WTC11 (cell line): Measurements from ENCODE around the gene TFAP2E. TPM values are rescaled to one million over a fixed set of nuclear protein-coding genes. Genes with fewer than 3 reads are reported as not detected.

Experiments used
- ATAC-seq: fragments of 200-7000 bp; cut with Tn5 transposase; 2 replicates; pipeline ENCODE4 v1.10.0; 2021; ENCODE audit warnings: mild to moderate bottlenecking, moderate library complexity
- CTCF ChIA-PET: fragments of 300-600 bp; sonication (Branson Sonifier 250); formaldehyde crosslinking; loops from one replicate; lab custom pipeline; 2021; ENCODE audit warnings: antibody characterized with exemption; lab: Charles Lee
- POLR2A ChIA-PET: fragments of 350-600 bp; sonication (Branson Sonifier 250); formaldehyde crosslinking; loops from one replicate; lab custom pipeline; 2021; ENCODE audit warnings: antibody characterized with exemption; lab: Charles Lee
- DNase-seq: peaks from one replicate; pipeline ENCODE4 v3.0.0; 2021; ENCODE audit warnings: low spot score
- H3K27ac Mint-ChIP-seq: 2 replicates; pipeline ENCODE4 v1.8.0; 2021; ENCODE audit warnings: mixed read lengths
- H3K27me3 Mint-ChIP-seq: 2 replicates; pipeline ENCODE4 v1.8.0; 2021; ENCODE audit warnings: low read depth, mild to moderate bottlenecking, moderate library complexity, mixed read lengths
- H3K36me3 Mint-ChIP-seq: 2 replicates; pipeline ENCODE4 v1.8.0; 2021; ENCODE audit warnings: mixed read lengths
- H3K4me1 Mint-ChIP-seq: 2 replicates; pipeline ENCODE4 v1.8.0; 2022; ENCODE audit warnings: mixed read lengths
- H3K4me3 Mint-ChIP-seq: 2 replicates; pipeline ENCODE4 v1.8.0; 2021; ENCODE audit warnings: mild to moderate bottlenecking, moderate library complexity, mixed read lengths
- H3K9me3 Mint-ChIP-seq: 2 replicates; pipeline ENCODE4 v1.8.0; 2021; ENCODE audit warnings: mixed read lengths
- ATF2 ChIP-seq: sonication (generic); formaldehyde crosslinking; IDR thresholded peaks from 2 replicates; pipeline ENCODE4 v1.8.1; 2022; ENCODE audit warnings: low read depth, missing genetic modification reagents, borderline replicate concordance
- CREB1 ChIP-seq: sonication (generic); formaldehyde crosslinking; IDR thresholded peaks from 2 replicates; pipeline ENCODE4 v1.8.0; 2023; ENCODE audit warnings: mild to moderate bottlenecking, missing genetic modification reagents
- CTCF ChIP-seq: fragments of 200-600 bp; IDR thresholded peaks from 2 replicates; pipeline ENCODE4 v1.8.0; 2022; ENCODE audit warnings: antibody characterized with exemption
- ELF4 ChIP-seq: sonication (generic); formaldehyde crosslinking; IDR thresholded peaks from 2 replicates; pipeline ENCODE4 v1.8.1; 2022; ENCODE audit warnings: low read depth, mild to moderate bottlenecking, moderate library complexity, missing genetic modification reagents
- FOXJ3 ChIP-seq: sonication (generic); formaldehyde crosslinking; IDR thresholded peaks from 2 replicates; pipeline ENCODE4 v1.9.0; 2021; ENCODE audit warnings: missing genetic modification reagents, mild to moderate bottlenecking, borderline replicate concordance
- FOXP1 ChIP-seq: sonication (generic); formaldehyde crosslinking; IDR thresholded peaks from 2 replicates; pipeline ENCODE4 v1.8.0; 2022; ENCODE audit warnings: missing genetic modification reagents, mild to moderate bottlenecking, moderate library complexity, borderline replicate concordance
- GRHL2 ChIP-seq: fragments of 250-450 bp; sonication (Bioruptor Pico); IDR thresholded peaks from 2 replicates; pipeline ENCODE4 v1.8.0; 2022; ENCODE audit warnings: mild to moderate bottlenecking, moderate library complexity; ENCODE audit not compliant: insufficient replicate concordance, severe bottlenecking
- JAZF1 ChIP-seq: fragments of 250-450 bp; sonication (Bioruptor Pico); IDR thresholded peaks from 2 replicates; pipeline ENCODE4 v1.9.0; 2021; ENCODE audit warnings: moderate library complexity, mild to moderate bottlenecking, inconsistent platforms
- NFYB ChIP-seq: sonication (generic); formaldehyde crosslinking; conservative IDR thresholded peaks from 2 replicates; pipeline ENCODE4 v1.8.0; 2022; ENCODE audit warnings: low read depth, missing genetic modification reagents
- OVOL2 ChIP-seq: fragments of 250-450 bp; sonication (Bioruptor Pico); IDR thresholded peaks from 2 replicates; pipeline ENCODE4 v1.9.0; 2021; ENCODE audit warnings: mild to moderate bottlenecking, borderline replicate concordance
- RELA ChIP-seq: sonication (generic); formaldehyde crosslinking; IDR thresholded peaks from 2 replicates; pipeline ENCODE4 v1.8.1; 2022; ENCODE audit warnings: missing genetic modification reagents, mild to moderate bottlenecking, borderline replicate concordance
- SMAD4 ChIP-seq: sonication (generic); formaldehyde crosslinking; IDR thresholded peaks from 2 replicates; pipeline ENCODE4 v1.8.0; 2022; ENCODE audit warnings: mild to moderate bottlenecking, missing genetic modification reagents
- TCF7 ChIP-seq: sonication (generic); formaldehyde crosslinking; IDR thresholded peaks from 2 replicates; pipeline ENCODE4 v1.8.0; 2022; ENCODE audit warnings: mild to moderate bottlenecking, low read depth, missing genetic modification reagents, moderate library complexity
- TP53 ChIP-seq: sonication (generic); formaldehyde crosslinking; IDR thresholded peaks from 2 replicates; pipeline ENCODE4 v1.8.1; 2023; ENCODE audit warnings: mild to moderate bottlenecking, missing genetic modification reagents
- ZNF232 ChIP-seq: sonication (generic); formaldehyde crosslinking; IDR thresholded peaks from 2 replicates; pipeline ENCODE4 v1.8.0; 2022; ENCODE audit warnings: mild to moderate bottlenecking, missing genetic modification reagents
- ZNF416 ChIP-seq: fragments of 250-450 bp; sonication (Bioruptor Pico); IDR thresholded peaks from 2 replicates; pipeline ENCODE4 v1.9.0; 2021; ENCODE audit warnings: mild to moderate bottlenecking, inconsistent platforms
- ZNF423 ChIP-seq: fragments of 250-450 bp; sonication (Bioruptor Pico); IDR thresholded peaks from 2 replicates; pipeline ENCODE4 v2.1.2; 2022; ENCODE audit warnings: mild to moderate bottlenecking, moderate library complexity
- total RNA-seq: library from RNA; stranded (reverse); gene quantifications from 3 replicates; pipeline ENCODE4 v1.2.3, GENCODE V29; 2021
- TF ChIP-seq, protein P1 (sequence below): sonication (generic); formaldehyde crosslinking; conservative IDR thresholded peaks from 2 replicates; pipeline ENCODE4 v1.8.1; 2023; ENCODE audit warnings: mild to moderate bottlenecking, low read depth, missing genetic modification reagents, moderate library complexity
- TF ChIP-seq, protein P2 (sequence below): fragments of 250-450 bp; sonication (Bioruptor Pico); IDR thresholded peaks from 2 replicates; pipeline ENCODE4 v1.8.0; 2021; ENCODE audit warnings: mild to moderate bottlenecking
- TF ChIP-seq, protein P3 (sequence below): sonication (generic); formaldehyde crosslinking; IDR thresholded peaks from 2 replicates; pipeline ENCODE4 v1.8.1; 2023; ENCODE audit warnings: mild to moderate bottlenecking, missing genetic modification reagents
- TF ChIP-seq, protein P4 (sequence below): sonication (generic); formaldehyde crosslinking; IDR thresholded peaks from 2 replicates; pipeline ENCODE4 v1.8.1; 2022; ENCODE audit warnings: missing genetic modification reagents, borderline replicate concordance
- TF ChIP-seq, protein P5 (sequence below): fragments of 250-450 bp; sonication (Bioruptor Pico); IDR thresholded peaks from 2 replicates; pipeline ENCODE4 v2.1.2; 2022; ENCODE audit warnings: mild to moderate bottlenecking, moderate library complexity

The TFAP2E gene
- total RNA-seq, 1 experiment from 2014 or later: 1.7 TPM

DNA sequence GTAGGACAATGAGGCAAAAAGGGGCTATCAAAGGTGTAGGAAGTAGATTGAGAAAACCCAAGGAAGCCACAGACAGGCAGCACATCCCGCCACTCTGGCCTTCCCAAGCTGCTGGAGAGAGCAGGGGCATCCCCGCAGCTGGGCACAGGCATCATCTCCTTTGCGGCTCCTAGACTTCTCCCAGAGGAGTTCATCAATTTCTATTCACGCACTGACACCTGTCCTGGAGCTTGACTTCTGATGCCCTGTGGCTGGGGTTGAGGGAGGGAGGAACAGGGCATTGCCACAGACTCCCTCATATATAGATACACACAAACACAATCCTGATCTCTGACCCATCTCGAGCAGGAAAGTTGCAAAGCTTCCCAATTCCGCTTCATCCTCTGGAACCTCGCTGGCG is 1.9 kb upstream of the TFAP2E start:
- DNase-seq (no peak), ATAC-seq (no peak)
- CTCF ChIA-PET: interaction anchor here (1.4 to 2.4 kb wide), 5 partner anchors 14 to 156 kb away, joined by 3 to 14 read pairs (median 8); partner anchors contain the start of genes KIAA0319L and NCDN
- Mint-ChIP-seq H3K4me1 (peaks cover 28% of the 10 kb centered on the region), H3K27me3 (peaks cover 74% of the 10 kb centered on the region), H3K4me3 (no peak overlapping the region), H3K27ac (no peak overlapping the region), H3K36me3 (peaks cover 4% of the 10 kb centered on the region), H3K9me3 (no peaks in the 10 kb centered on the region)
- TF ChIP-seq ZNF232 (CRISPR knock-in tag) (no peak), RELA (CRISPR knock-in tag) (no peak), TP53 (CRISPR knock-in tag) (no peak)
- TF ChIP-seq, protein P1, sequence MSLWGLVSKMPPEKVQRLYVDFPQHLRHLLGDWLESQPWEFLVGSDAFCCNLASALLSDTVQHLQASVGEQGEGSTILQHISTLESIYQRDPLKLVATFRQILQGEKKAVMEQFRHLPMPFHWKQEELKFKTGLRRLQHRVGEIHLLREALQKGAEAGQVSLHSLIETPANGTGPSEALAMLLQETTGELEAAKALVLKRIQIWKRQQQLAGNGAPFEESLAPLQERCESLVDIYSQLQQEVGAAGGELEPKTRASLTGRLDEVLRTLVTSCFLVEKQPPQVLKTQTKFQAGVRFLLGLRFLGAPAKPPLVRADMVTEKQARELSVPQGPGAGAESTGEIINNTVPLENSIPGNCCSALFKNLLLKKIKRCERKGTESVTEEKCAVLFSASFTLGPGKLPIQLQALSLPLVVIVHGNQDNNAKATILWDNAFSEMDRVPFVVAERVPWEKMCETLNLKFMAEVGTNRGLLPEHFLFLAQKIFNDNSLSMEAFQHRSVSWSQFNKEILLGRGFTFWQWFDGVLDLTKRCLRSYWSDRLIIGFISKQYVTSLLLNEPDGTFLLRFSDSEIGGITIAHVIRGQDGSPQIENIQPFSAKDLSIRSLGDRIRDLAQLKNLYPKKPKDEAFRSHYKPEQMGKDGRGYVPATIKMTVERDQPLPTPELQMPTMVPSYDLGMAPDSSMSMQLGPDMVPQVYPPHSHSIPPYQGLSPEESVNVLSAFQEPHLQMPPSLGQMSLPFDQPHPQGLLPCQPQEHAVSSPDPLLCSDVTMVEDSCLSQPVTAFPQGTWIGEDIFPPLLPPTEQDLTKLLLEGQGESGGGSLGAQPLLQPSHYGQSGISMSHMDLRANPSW (CRISPR knock-in tag): no peak
- TF ChIP-seq, protein P2, sequence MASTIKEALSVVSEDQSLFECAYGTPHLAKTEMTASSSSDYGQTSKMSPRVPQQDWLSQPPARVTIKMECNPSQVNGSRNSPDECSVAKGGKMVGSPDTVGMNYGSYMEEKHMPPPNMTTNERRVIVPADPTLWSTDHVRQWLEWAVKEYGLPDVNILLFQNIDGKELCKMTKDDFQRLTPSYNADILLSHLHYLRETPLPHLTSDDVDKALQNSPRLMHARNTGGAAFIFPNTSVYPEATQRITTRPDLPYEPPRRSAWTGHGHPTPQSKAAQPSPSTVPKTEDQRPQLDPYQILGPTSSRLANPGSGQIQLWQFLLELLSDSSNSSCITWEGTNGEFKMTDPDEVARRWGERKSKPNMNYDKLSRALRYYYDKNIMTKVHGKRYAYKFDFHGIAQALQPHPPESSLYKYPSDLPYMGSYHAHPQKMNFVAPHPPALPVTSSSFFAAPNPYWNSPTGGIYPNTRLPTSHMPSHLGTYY (CRISPR knock-in tag): no peak
- TF ChIP-seq, protein P3, sequence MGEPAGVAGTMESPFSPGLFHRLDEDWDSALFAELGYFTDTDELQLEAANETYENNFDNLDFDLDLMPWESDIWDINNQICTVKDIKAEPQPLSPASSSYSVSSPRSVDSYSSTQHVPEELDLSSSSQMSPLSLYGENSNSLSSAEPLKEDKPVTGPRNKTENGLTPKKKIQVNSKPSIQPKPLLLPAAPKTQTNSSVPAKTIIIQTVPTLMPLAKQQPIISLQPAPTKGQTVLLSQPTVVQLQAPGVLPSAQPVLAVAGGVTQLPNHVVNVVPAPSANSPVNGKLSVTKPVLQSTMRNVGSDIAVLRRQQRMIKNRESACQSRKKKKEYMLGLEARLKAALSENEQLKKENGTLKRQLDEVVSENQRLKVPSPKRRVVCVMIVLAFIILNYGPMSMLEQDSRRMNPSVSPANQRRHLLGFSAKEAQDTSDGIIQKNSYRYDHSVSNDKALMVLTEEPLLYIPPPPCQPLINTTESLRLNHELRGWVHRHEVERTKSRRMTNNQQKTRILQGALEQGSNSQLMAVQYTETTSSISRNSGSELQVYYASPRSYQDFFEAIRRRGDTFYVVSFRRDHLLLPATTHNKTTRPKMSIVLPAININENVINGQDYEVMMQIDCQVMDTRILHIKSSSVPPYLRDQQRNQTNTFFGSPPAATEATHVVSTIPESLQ: no peak
- POLR2A ChIA-PET: interaction anchor here (1.0 kb wide), 1 partner anchor 199 kb away, joined by 3 read pairs; no protein-coding TSS in a partner anchor

DNA sequence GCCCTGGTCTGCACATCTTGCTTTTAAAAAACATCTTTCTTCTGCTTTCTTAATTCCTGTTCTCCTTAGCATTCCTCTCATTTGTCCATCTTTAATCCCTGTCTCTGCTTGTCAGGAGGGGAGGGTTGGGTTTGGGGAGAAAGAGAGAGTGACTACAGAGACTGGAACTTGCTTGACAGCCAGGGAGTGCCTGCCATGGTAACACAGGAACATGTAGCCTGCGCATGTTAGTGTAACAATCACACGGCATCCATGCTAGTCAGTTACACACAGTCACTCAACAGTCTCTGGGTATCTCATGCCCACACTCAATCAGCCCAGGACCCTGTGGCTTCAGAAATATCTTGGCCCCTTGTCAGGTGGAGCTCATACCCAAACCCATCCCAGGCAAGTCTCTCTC is 818 bp upstream of the TFAP2E start:
- TF ChIP-seq SMAD4 (CRISPR knock-in tag): no peak
- TF ChIP-seq, protein P4, sequence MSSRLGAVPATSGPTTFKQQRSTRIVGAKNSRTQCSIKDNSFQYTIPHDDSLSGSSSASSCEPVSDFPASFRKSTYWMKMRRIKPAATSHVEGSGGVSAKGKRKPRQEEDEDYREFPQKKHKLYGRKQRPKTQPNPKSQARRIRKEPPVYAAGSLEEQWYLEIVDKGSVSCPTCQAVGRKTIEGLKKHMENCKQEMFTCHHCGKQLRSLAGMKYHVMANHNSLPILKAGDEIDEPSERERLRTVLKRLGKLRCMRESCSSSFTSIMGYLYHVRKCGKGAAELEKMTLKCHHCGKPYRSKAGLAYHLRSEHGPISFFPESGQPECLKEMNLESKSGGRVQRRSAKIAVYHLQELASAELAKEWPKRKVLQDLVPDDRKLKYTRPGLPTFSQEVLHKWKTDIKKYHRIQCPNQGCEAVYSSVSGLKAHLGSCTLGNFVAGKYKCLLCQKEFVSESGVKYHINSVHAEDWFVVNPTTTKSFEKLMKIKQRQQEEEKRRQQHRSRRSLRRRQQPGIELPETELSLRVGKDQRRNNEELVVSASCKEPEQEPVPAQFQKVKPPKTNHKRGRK: no peak
- TF ChIP-seq FOXP1 (CRISPR knock-in tag): no peak
- no peak for TF ChIP-seq CTCF
- TF ChIP-seq FOXJ3: no peak
- TF ChIP-seq, protein P5, sequence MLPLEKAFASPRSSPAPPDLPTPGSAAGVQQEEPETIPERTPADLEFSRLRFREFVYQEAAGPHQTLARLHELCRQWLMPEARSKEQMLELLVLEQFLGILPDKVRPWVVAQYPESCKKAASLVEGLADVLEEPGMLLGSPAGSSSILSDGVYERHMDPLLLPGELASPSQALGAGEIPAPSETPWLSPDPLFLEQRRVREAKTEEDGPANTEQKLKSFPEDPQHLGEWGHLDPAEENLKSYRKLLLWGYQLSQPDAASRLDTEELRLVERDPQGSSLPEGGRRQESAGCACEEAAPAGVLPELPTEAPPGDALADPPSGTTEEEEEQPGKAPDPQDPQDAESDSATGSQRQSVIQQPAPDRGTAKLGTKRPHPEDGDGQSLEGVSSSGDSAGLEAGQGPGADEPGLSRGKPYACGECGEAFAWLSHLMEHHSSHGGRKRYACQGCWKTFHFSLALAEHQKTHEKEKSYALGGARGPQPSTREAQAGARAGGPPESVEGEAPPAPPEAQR: no peak
- TF ChIP-seq ELF4 (CRISPR knock-in tag): no peak
- no peak for TF ChIP-seq CREB1 (CRISPR knock-in tag)
- no peak for TF ChIP-seq NFYB (CRISPR knock-in tag)
- no peak for TF ChIP-seq OVOL2 (CRISPR knock-in tag)
- no peak for TF ChIP-seq ZNF423 (CRISPR knock-in tag)
- no peak for TF ChIP-seq ZNF416 (CRISPR knock-in tag)
- TF ChIP-seq ATF2 (CRISPR knock-in tag): no peak
- TF ChIP-seq GRHL2 (CRISPR knock-in tag): no peak
- TF ChIP-seq TCF7 (CRISPR knock-in tag): no peak
- no peak for TF ChIP-seq JAZF1 (CRISPR knock-in tag)
- TF ChIP-seq, all 79 proteins: peak for 0
- no peak for ATAC-seq
- ChIA-PET CTCF (interaction anchor here (0.6 to 4.5 kb wide), 9 partner anchors 8 to 522 kb away, joined by 3 to 35 read pairs (median 6); partner anchors contain the start of genes C1orf216 and CLSPN), POLR2A (no interaction called here)
- no peak overlapping the region for H3K27ac Mint-ChIP-seq
- H3K4me3 Mint-ChIP-seq: peak overlapping the region; percentile 63
- H3K4me1 Mint-ChIP-seq: peaks cover 32% of the 10 kb centered on the region
- no peak for DNase-seq
- H3K36me3 Mint-ChIP-seq: no peaks in the 10 kb centered on the region
- H3K27me3 Mint-ChIP-seq: peaks cover 83% of the 10 kb centered on the region
- no peaks in the 10 kb centered on the region for H3K9me3 Mint-ChIP-seq
